H1 (cell line): ENCODE data around the gene ZDHHC17. TPM values are rescaled to one million over a fixed set of nuclear protein-coding genes. Genes with fewer than 3 reads are reported as not detected.

Experiments
- CTCF ChIA-PET: fragments of 300-600 bp; sonication (Branson Sonifier 250); formaldehyde crosslinking; loops from one replicate; lab custom pipeline; 2021; ENCODE audit not compliant: partially characterized antibody; lab: Charles Lee
- POLR2A ChIA-PET: fragments of 300-600 bp; sonication (Branson Sonifier 250); formaldehyde crosslinking; loops from one replicate; lab custom pipeline; 2021; ENCODE audit warnings: inconsistent platforms; ENCODE audit not compliant: partially characterized antibody; lab: Charles Lee
- DNase-seq, 2 experiments: peaks; one replicate each; pipeline versions ENCODE4 v3.0.0 to v3.0.0-alpha.2; 2010 to 2022; ENCODE audit warnings: low spot score in 2 of 2, low read depth in 1 of 2, mixed read lengths in 1 of 2
- FAIRE-seq: peaks from 2 replicates; lab custom pipeline; 2011; peaks lifted over from hg19 to GRCh38; lab: Jason Lieb, UNC
- H2AFZ ChIP-seq: 2 replicates; pipeline ENCODE4 v1.8.1; 2012; ENCODE audit warnings: low read length, inconsistent platforms
- H2AK5ac ChIP-seq: 2 replicates; pipeline ENCODE4 v1.6.1; 2013; ENCODE audit warnings: low read depth, low read length
- H2BK120ac ChIP-seq: replicated peaks from 2 replicates; pipeline ENCODE3; 2013; ENCODE audit warnings: low read depth, low read length, inconsistent platforms
- H2BK12ac ChIP-seq: 2 replicates; pipeline ENCODE4 v1.6.1; 2013; ENCODE audit warnings: low read depth, low read length
- H2BK15ac ChIP-seq: 2 replicates; pipeline ENCODE4 v1.6.1; 2013; ENCODE audit warnings: low read length
- H2BK20ac ChIP-seq: 2 replicates; pipeline ENCODE4 v1.6.1; 2013; ENCODE audit warnings: low read length
- H2BK5ac ChIP-seq: 2 replicates; pipeline ENCODE4 v1.6.1; 2013; ENCODE audit warnings: low read depth, low read length
- H3K14ac ChIP-seq: 2 replicates; pipeline ENCODE4 v1.6.1; 2013; ENCODE audit warnings: inconsistent platforms; ENCODE audit not compliant: insufficient read length
- H3K18ac ChIP-seq: 2 replicates; pipeline ENCODE4 v1.6.1; 2013; ENCODE audit warnings: low read length; ENCODE audit errors: extremely low read depth
- H3K23ac ChIP-seq: 2 replicates; pipeline ENCODE4 v1.6.1; 2013; ENCODE audit warnings: inconsistent platforms; ENCODE audit not compliant: insufficient read length
- H3K23me2 ChIP-seq: 2 replicates; pipeline ENCODE4 v1.6.1; 2013; ENCODE audit warnings: low read depth, low read length
- H3K27ac ChIP-seq: 2 replicates; pipeline ENCODE4 v1.6.1; 2011; ENCODE audit warnings: low read depth, low read length, inconsistent platforms
- H3K27me3 ChIP-seq, 4 experiments: replicated peaks in 1 of 4; 1 replicate in 1 of 4; 2 replicates in 3 of 4; pipeline versions ENCODE4 v1.6.1 to v1.8.1; 2011 to 2013; ENCODE audit warnings: low read length in 3 of 4, mild to moderate bottlenecking in 3 of 4, inconsistent platforms in 2 of 4, mixed read lengths in 2 of 4, moderate library complexity in 1 of 4; ENCODE audit not compliant: control insufficient read depth in 3 of 4, insufficient read depth in 3 of 4; ENCODE audit errors: extremely low read depth in 1 of 4
- H3K36me3 ChIP-seq, 4 experiments: 2 replicates each; pipeline versions ENCODE4 v1.6.1 to v1.8.1; 2011 to 2013; ENCODE audit warnings: mild to moderate bottlenecking in 4 of 4, low read length in 3 of 4, moderate library complexity in 2 of 4, control low read depth in 1 of 4, inconsistent platforms in 1 of 4; ENCODE audit not compliant: insufficient read depth in 4 of 4, control insufficient read depth in 2 of 4
- H3K4ac ChIP-seq: replicated peaks from 2 replicates; pipeline ENCODE3; 2013; ENCODE audit warnings: low read length, low read depth, mixed read lengths, inconsistent platforms; ENCODE audit not compliant: insufficient read length
- H3K4me1 ChIP-seq, 4 experiments: replicated peaks in 1 of 4; 1 replicate in 1 of 4; 2 replicates in 3 of 4; pipeline versions ENCODE4 v1.6.1 to v1.8.1; 2011 to 2013; ENCODE audit warnings: low read length in 3 of 4, inconsistent platforms in 2 of 4, mixed read lengths in 1 of 4; ENCODE audit not compliant: insufficient read depth in 4 of 4, control insufficient read depth in 3 of 4
- H3K4me2 ChIP-seq, 2 experiments: 2 replicates each; pipeline versions ENCODE4 v1.6.1 to v1.8.1; 2011 to 2013; ENCODE audit warnings: low read depth in 2 of 2, low read length in 2 of 2, control low read depth in 1 of 2, inconsistent platforms in 1 of 2, mild to moderate bottlenecking in 1 of 2; ENCODE audit not compliant: insufficient read depth in 1 of 2
- H3K4me3 ChIP-seq, 4 experiments: fragments of 200-600, 300-600 bp in 1 of 4; sonication (generic), shearing (Covaris generic), sonication (Bioruptor Twin) in 1 of 4; 2 replicates each; pipeline versions ENCODE4 v1.5.1 to v1.8.1; 2011 to 2016; ENCODE audit warnings: low read length in 4 of 4, low read depth in 3 of 4, control low read depth in 2 of 4, inconsistent platforms in 2 of 4, mild to moderate bottlenecking in 2 of 4, mixed read lengths in 1 of 4, moderate library complexity in 1 of 4; ENCODE audit not compliant: insufficient read depth in 2 of 4; ENCODE audit errors: extremely low read depth in 1 of 4
- H3K56ac ChIP-seq: replicated peaks from 2 replicates; pipeline ENCODE3; 2013; ENCODE audit warnings: low read depth, mild to moderate bottlenecking, mixed read lengths, low read length, inconsistent platforms; ENCODE audit not compliant: insufficient read length
- H3K79me1 ChIP-seq: 2 replicates; pipeline ENCODE4 v1.6.1; 2013; ENCODE audit warnings: low read depth, low read length, control low read depth
- H3K79me2 ChIP-seq, 2 experiments: 2 replicates each; pipeline versions ENCODE4 v1.6.1 to v1.8.1; 2012 to 2013; ENCODE audit warnings: low read length in 2 of 2, mild to moderate bottlenecking in 2 of 2, inconsistent platforms in 1 of 2; ENCODE audit not compliant: insufficient read depth in 2 of 2, control insufficient read depth in 1 of 2
- H3K9ac ChIP-seq, 4 experiments: replicated peaks in 1 of 4; 1 replicate in 1 of 4; 2 replicates in 3 of 4; pipeline versions ENCODE4 v1.6.1 to v1.8.1; 2011 to 2013; ENCODE audit warnings: low read depth in 3 of 4, low read length in 3 of 4, control low read depth in 2 of 4, mild to moderate bottlenecking in 2 of 4, moderate library complexity in 2 of 4, inconsistent platforms in 1 of 4; ENCODE audit errors: extremely low read depth in 1 of 4
- H3K9me3 ChIP-seq, 2 experiments: 2 replicates each; pipeline versions ENCODE4 v1.6.1 to v1.8.1; 2012 to 2013; ENCODE audit warnings: mild to moderate bottlenecking in 2 of 2, moderate library complexity in 2 of 2, control low read depth in 1 of 2, inconsistent platforms in 1 of 2, low read depth in 1 of 2, low read length in 1 of 2, mixed read lengths in 1 of 2; ENCODE audit not compliant: insufficient read depth in 2 of 2
- H4K20me1 ChIP-seq, 2 experiments: replicated peaks in 1 of 2; 2 replicates each; pipeline versions ENCODE3 to v1.8.1; 2011 to 2013; ENCODE audit warnings: inconsistent platforms in 2 of 2, low read length in 2 of 2, mild to moderate bottlenecking in 1 of 2; ENCODE audit not compliant: insufficient read depth in 2 of 2, control insufficient read depth in 1 of 2
- H4K5ac ChIP-seq: 2 replicates; pipeline ENCODE4 v1.6.1; 2013; ENCODE audit warnings: low read length, low read depth, mixed read lengths, inconsistent platforms; ENCODE audit not compliant: insufficient read length
- H4K8ac ChIP-seq: 2 replicates; pipeline ENCODE4 v1.8.0; 2013; ENCODE audit warnings: mild to moderate bottlenecking, moderate library complexity, low read length, inconsistent platforms; ENCODE audit not compliant: insufficient read depth; ENCODE audit errors: extremely low read depth
- H4K91ac ChIP-seq: replicated peaks from 2 replicates; pipeline ENCODE3; 2013; ENCODE audit warnings: low read length, mixed read lengths, inconsistent platforms; ENCODE audit not compliant: insufficient read length
- ATF2 ChIP-seq: IDR thresholded peaks from 2 replicates; pipeline ENCODE4 v1.6.1; 2012; ENCODE audit warnings: low read length, inconsistent platforms
- CREB1 ChIP-seq: IDR thresholded peaks from 2 replicates; pipeline ENCODE4 v1.6.1; 2012; ENCODE audit warnings: inconsistent platforms
- EP300 ChIP-seq, 2 experiments: IDR thresholded peaks; 1 replicate in 1 of 2; 2 replicates in 1 of 2; pipeline ENCODE4 v1.6.1; 2011 to 2012; ENCODE audit warnings: low read depth in 2 of 2, low read length in 2 of 2, mild to moderate bottlenecking in 2 of 2, borderline replicate concordance in 1 of 2, inconsistent platforms in 1 of 2, moderate library complexity in 1 of 2
- KDM1A ChIP-seq: fragments of 200-600, 300-600 bp; sonication (generic); IDR thresholded peaks from 2 replicates; pipeline ENCODE4 v1.7.1; 2016; ENCODE audit warnings: mild to moderate bottlenecking, low read length, borderline replicate concordance
- MAFK ChIP-seq: IDR thresholded peaks from 2 replicates; pipeline ENCODE4 v1.6.1; 2012; ENCODE audit warnings: low read depth, mild to moderate bottlenecking, improper control_type of control experiment, low read length
- NANOG ChIP-seq: IDR thresholded peaks from 2 replicates; pipeline ENCODE4 v1.6.1; 2011; ENCODE audit warnings: low read length, low read depth, mild to moderate bottlenecking, inconsistent platforms; ENCODE audit not compliant: insufficient read depth, poor library complexity, severe bottlenecking
- WGBS, 2 experiments: shearing (Covaris generic) in 1 of 2; methylation state at CpG; one replicate each; pipeline versions ENCODE4 v1.1.6 to v1.1.7; 2013 to 2015; ENCODE audit warnings: low lambda C conversion rate in 2 of 2, mixed read lengths in 2 of 2, inconsistent platforms in 1 of 2, low coverage in 1 of 2, missing lambda C conversion rate in 1 of 2; ENCODE audit not compliant: insufficient replicate concordance in 2 of 2, insufficient coverage in 1 of 2, insufficient read length in 1 of 2; ENCODE audit errors: extremely low coverage in 1 of 2, missing lambda C conversion rate in 1 of 2; 5-methylcytosine and 5-hydroxymethylcytosine counted together
- polyA plus RNA-seq, 7 experiments: library from polyadenylated mRNA; depleted of rRNA in 3 of 7; stranded (reverse) in 5 of 7; unstranded in 2 of 7; fragments of >200 nt in 5 of 7; fragments of 200-250 nt in 2 of 7; gene quantifications; 1 replicate in 5 of 7; 2 replicates in 1 of 7; 4 replicates in 1 of 7; pipeline versions ENCODE4 v1.2.1 to v1.2.3, GENCODE V29; 2011 to 2013; ENCODE audit warnings: missing spikeins in 2 of 7, mixed read lengths in 2 of 7
- total RNA-seq: library from RNA; stranded (reverse); fragmentation: NEBNext Ultra II Directional; extraction: Animal tissue kit (Norgen Biotek cat#: 25700); gene quantifications from 2 replicates; pipeline ENCODE4 v1.2.1, GENCODE V29; 2021
- TF ChIP-seq, protein P1 (sequence below), 3 experiments: IDR thresholded peaks; 1 replicate in 2 of 3; 2 replicates in 1 of 3; pipeline versions ENCODE4 v1.5.1 to v1.6.1; 2011; ENCODE audit warnings: low read length in 3 of 3, mild to moderate bottlenecking in 3 of 3, inconsistent platforms in 2 of 3, low read depth in 1 of 3, moderate library complexity in 1 of 3; ENCODE audit not compliant: insufficient read depth in 1 of 3; ENCODE audit errors: control extremely low read depth in 1 of 3

The ZDHHC17 gene
- total and polyA plus RNA-seq, 2 of the 8 experiments (the other 6 are each of a cell fraction or from before 2014, with no cell fraction given) = 27.6 to 28.9 TPM

DNA sequence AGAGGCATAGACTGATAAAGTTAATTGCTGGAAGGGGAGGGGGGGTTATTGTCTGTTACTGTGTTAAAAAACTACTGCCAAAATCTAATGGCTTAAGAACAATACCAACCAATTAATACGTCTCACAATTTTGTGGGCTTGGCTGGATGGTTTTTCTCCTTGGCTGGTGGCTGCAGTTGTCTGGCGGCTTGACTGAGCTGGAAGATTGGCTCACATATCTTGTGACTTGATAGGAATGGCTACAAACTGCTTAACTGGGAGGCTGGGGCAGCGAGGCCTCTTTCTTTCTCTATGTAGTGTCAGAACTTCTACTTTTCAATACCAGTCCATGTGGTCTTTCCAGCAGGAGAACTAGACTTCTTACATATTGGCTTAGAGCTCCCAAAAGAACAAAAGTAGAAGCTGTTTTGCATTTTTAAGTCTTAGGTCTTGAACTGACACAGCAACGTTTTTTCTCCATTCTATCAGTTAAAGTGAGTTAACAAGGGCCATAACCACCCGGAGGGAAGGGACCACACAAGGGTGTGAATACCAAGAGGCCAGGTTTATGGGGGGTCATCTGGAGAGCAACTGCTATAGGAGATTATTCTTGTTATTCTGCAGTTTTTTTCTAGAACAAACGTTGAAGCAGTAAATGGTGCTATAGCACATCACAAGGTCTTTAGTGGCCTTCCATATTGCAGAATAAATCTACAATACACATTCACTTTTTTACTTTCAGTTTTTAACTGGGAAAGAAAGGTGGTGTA is 46.9 kb downstream of the ZDHHC17 start:
- no peak overlapping the region for H4K5ac ChIP-seq
- no peaks in the 10 kb centered on the region for H3K79me2 ChIP-seq
- H4K91ac ChIP-seq = no peak overlapping the region
- H2BK20ac ChIP-seq = no peak overlapping the region
- no peak overlapping the region for H3K27ac ChIP-seq
- H2AFZ ChIP-seq = no peak overlapping the region
- no peak overlapping the region for H3K4me2 ChIP-seq
- H2BK15ac ChIP-seq = no peak overlapping the region
- ChIA-PET POLR2A (no interaction called here), CTCF (interaction anchor here (4.1 kb wide), 1 partner anchor 9 kb away, joined by 21 read pairs; no protein-coding TSS in a partner anchor)
- no peak overlapping the region for H3K9ac ChIP-seq
- 72% methylated on average over 6 of the region's 6 CpGs; no CpG with 5 or more reads in 1 of the 2 experiments for WGBS, 2 experiments
- peaks cover 4 to 39% (median 7%) of the 10 kb centered on the region in 4 experiments; a peak in 7 of 8 replicates for H3K36me3 ChIP-seq
- no peak overlapping the region for H3K56ac ChIP-seq
- DNase-seq (no peak), FAIRE-seq (no peak)
- no peaks in the 10 kb centered on the region for H3K4me1 ChIP-seq
- no peak overlapping the region for H2BK5ac ChIP-seq
- H4K8ac ChIP-seq = no peak overlapping the region
- H3K4ac ChIP-seq = no peak overlapping the region
- H3K14ac ChIP-seq = no peak overlapping the region
- peaks cover 0 to 1% (median 0%) of the 10 kb centered on the region in 4 experiments; a peak in 1 of 7 replicates for H3K27me3 ChIP-seq
- H3K23ac ChIP-seq = no peak overlapping the region
- H3K23me2 ChIP-seq = no peaks in the 10 kb centered on the region
- H3K9me3 ChIP-seq = no peaks in the 10 kb centered on the region
- no peak overlapping the region for H2BK12ac ChIP-seq
- H2BK120ac ChIP-seq = no peak overlapping the region
- H4K20me1 ChIP-seq = no peaks in the 10 kb centered on the region
- no peak overlapping the region for H3K4me3 ChIP-seq
- no peaks in the 10 kb centered on the region for H3K79me1 ChIP-seq
- H2AK5ac ChIP-seq = no peak overlapping the region
- no peak overlapping the region for H3K18ac ChIP-seq
- TF ChIP-seq MAFK (no peak), EP300 (IDR thresholded peaks at IDR 0.05; ENCODE audit: borderline replicate concordance in 1 of 2, low read depth in 2 of 2, low read length in 2 of 2) (no peak), KDM1A (no peak), CREB1 (no peak), ATF2 (no peak), NANOG (no peak)
- TF ChIP-seq, protein P1, sequence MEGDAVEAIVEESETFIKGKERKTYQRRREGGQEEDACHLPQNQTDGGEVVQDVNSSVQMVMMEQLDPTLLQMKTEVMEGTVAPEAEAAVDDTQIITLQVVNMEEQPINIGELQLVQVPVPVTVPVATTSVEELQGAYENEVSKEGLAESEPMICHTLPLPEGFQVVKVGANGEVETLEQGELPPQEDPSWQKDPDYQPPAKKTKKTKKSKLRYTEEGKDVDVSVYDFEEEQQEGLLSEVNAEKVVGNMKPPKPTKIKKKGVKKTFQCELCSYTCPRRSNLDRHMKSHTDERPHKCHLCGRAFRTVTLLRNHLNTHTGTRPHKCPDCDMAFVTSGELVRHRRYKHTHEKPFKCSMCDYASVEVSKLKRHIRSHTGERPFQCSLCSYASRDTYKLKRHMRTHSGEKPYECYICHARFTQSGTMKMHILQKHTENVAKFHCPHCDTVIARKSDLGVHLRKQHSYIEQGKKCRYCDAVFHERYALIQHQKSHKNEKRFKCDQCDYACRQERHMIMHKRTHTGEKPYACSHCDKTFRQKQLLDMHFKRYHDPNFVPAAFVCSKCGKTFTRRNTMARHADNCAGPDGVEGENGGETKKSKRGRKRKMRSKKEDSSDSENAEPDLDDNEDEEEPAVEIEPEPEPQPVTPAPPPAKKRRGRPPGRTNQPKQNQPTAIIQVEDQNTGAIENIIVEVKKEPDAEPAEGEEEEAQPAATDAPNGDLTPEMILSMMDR (IDR thresholded peaks at IDR 0.05; ENCODE audit: control extremely low read depth in 1 of 3, insufficient read depth in 1 of 3, low read depth in 1 of 3, low read length in 3 of 3) = no peak
